Smooth muscle cell (in vitro differentiated cells): ENCODE data around the gene USP9X. TPM values are rescaled to one million over a fixed set of nuclear protein-coding genes. Genes with fewer than 3 reads are reported as not detected.
A peak's percentile ranks its signal among the peaks of the same experiment; 100 is the strongest.
"Not testable (repeated sequence)": the region's sequence is repeated elsewhere in the genome, so short reads cannot be mapped to it uniquely, and the experiment has no call there.

ENCODE experiments used
- DNase-seq: peaks from one replicate; lab custom pipeline; 2025; ENCODE audit not compliant: unreplicated experiment; lab: John Stamatoyannopoulos, UW
- H2AFZ ChIP-seq: fragments of 200-600 bp; sonication (generic); 2 replicates; pipeline ENCODE4 v1.6.0; 2016; ENCODE audit warnings: antibody characterized with exemption, low read depth, mild to moderate bottlenecking
- H3F3A ChIP-seq: fragments of 200-600 bp; sonication (generic); 2 replicates; pipeline ENCODE4 v1.6.0; 2017; ENCODE audit warnings: antibody characterized with exemption, low read depth
- H3K27ac ChIP-seq: fragments of 200-600 bp; sonication (generic); 2 replicates; pipeline ENCODE4 v1.5.1; 2016; ENCODE audit warnings: low read depth, mild to moderate bottlenecking
- H3K27me3 ChIP-seq: fragments of 200-600 bp; sonication (generic); 2 replicates; pipeline ENCODE4 v1.6.1; 2016; ENCODE audit warnings: low read depth, mild to moderate bottlenecking
- H3K36me3 ChIP-seq: fragments of 200-600 bp; sonication (generic); 2 replicates; pipeline ENCODE4 v1.5.1; 2016; ENCODE audit warnings: low read depth
- H3K4me1 ChIP-seq: fragments of 200-600 bp; sonication (generic); 2 replicates; pipeline ENCODE4 v1.5.1; 2016; ENCODE audit warnings: low read depth
- H3K4me2 ChIP-seq: fragments of 200-600 bp; sonication (generic); 2 replicates; pipeline ENCODE4 v1.6.0; 2016; ENCODE audit warnings: mild to moderate bottlenecking
- H3K4me3 ChIP-seq: fragments of 200-600 bp; sonication (generic); 2 replicates; pipeline ENCODE4 v1.5.1; 2016; ENCODE audit warnings: mild to moderate bottlenecking
- H3K79me2 ChIP-seq: fragments of 200-600 bp; sonication (generic); 2 replicates; pipeline ENCODE4 v1.6.0; 2016; ENCODE audit warnings: low read depth, mild to moderate bottlenecking
- H3K9ac ChIP-seq: fragments of 200-600 bp; sonication (generic); 2 replicates; pipeline ENCODE4 v1.6.0; 2016; ENCODE audit warnings: low read depth
- H3K9me3 ChIP-seq: fragments of 200-600 bp; sonication (generic); replicated peaks from 2 replicates; pipeline ENCODE4 v1.5.1; 2016; ENCODE audit warnings: low read depth
- H4K20me1 ChIP-seq: fragments of 200-600 bp; sonication (generic); 2 replicates; pipeline ENCODE4 v1.6.0; 2016; ENCODE audit warnings: low read depth
- CTCF ChIP-seq: fragments of 200-600 bp; sonication (generic); IDR thresholded peaks from 2 replicates; pipeline ENCODE4 v1.5.1; 2017; ENCODE audit warnings: borderline replicate concordance, mild to moderate bottlenecking, antibody characterized with exemption; ENCODE audit not compliant: insufficient read depth, poor library complexity, severe bottlenecking
- WGBS: methylation state at CpG from one replicate; pipeline ENCODE4 v1.1.7; 2016; ENCODE audit warnings: low lambda C conversion rate; 5-methylcytosine and 5-hydroxymethylcytosine counted together
- polyA plus RNA-seq: library from polyadenylated mRNA; unstranded; fragments of >200 nt; fragmentation: Nextera tagmentation; extraction: Ambion mirVana; gene quantifications from 2 replicates; pipeline ENCODE4 v1.2.1, GENCODE V29; 2016
- total RNA-seq: library from RNA; depleted of rRNA; stranded (reverse); fragments of >200 nt; gene quantifications from 2 replicates; pipeline ENCODE4 v1.2.3, GENCODE V29; 2014

The USP9X gene
- total and polyA plus RNA-seq, 2 experiments from 2014 or later = 26.0 to 98.0 TPM

GRCh38 chrX:41148553-41148952, 63.3 kb downstream of the USP9X start:
- Histone ChIP-seq H3K4me2 (peak overlapping the region; percentile 41), H3K79me2 (peaks cover 5% of the 10 kb centered on the region), H3K4me1 (no peaks in the 10 kb centered on the region), H2AFZ (no peak overlapping the region), H3K4me3 (no peak overlapping the region), H3K27me3 (no peaks in the 10 kb centered on the region), H3K27ac (peak overlapping the region; percentile 75), H4K20me1 (peaks cover 45% of the 10 kb centered on the region), H3K9me3 (no peaks in the 10 kb centered on the region), H3K9ac (no peak overlapping the region), H3K36me3 (no peaks in the 10 kb centered on the region), H3F3A (no peaks in the 10 kb centered on the region)
- DNase-seq = no peak
- no peak for TF ChIP-seq CTCF
- 40% methylated on average over 4 of the region's 4 CpGs for WGBS

DNA sequence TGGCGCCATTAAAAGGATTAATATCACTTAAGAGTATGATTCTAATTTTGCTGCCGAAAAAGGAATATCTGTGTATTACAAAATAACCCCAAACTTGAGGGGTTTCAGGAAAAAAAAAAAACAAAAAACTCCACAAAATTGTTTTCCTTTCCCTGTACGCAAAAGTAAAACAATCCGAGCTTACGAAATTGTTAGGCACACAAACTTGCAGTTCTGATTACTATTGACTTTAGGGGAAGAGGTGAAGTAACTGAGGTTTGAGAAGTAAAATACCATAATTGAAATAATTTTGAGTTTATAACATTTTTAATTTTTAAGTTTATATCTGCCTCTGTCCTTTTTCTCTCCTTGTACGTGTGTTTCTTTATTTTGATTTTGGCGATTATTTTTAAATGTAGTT, 64.8 kb downstream of the USP9X start:
- DNase-seq = no peak
- H3K36me3 ChIP-seq = no peaks in the 10 kb centered on the region
- H3K4me3 ChIP-seq = no peak overlapping the region
- H3K9me3 ChIP-seq = no peaks in the 10 kb centered on the region
- 82% methylated on average over 7 of the region's 7 CpGs for WGBS
- TF ChIP-seq CTCF = no peak
- peaks cover 49% of the 10 kb centered on the region for H4K20me1 ChIP-seq
- no peaks in the 10 kb centered on the region for H3K27me3 ChIP-seq
- H3K79me2 ChIP-seq = peaks cover 9% of the 10 kb centered on the region
- H3K9ac ChIP-seq = no peak overlapping the region
- no peaks in the 10 kb centered on the region for H3F3A ChIP-seq
- no peak overlapping the region for H3K27ac ChIP-seq
- H3K4me1 ChIP-seq = no peaks in the 10 kb centered on the region
- no peak overlapping the region for H3K4me2 ChIP-seq
- H2AFZ ChIP-seq = no peak overlapping the region

DNA sequence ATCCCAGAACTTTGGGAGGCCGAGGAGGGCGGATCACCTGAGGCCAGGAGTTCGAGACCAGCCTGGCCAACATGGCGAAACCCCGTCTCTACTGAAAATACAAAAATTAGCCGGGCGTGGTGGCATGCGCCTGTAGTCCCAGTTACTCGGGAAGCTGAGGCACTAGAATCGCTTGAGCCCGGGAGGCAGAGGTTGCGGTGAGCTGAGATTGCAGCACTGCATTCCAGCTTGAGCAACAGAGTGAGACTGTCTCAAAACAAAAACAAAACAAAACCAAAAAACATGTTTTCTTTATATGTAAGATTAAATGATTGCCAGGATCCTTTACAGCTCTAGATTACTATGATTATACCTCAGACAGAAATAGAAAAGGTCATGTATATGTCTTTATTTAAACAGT, 66.5 kb downstream of the USP9X start:
- H3K79me2 ChIP-seq, H3K9me3 ChIP-seq, H3K4me3 ChIP-seq, DNase-seq, H3K27ac ChIP-seq, H3K36me3 ChIP-seq, H3K9ac ChIP-seq, H3F3A ChIP-seq, H3K4me2 ChIP-seq, H3K27me3 ChIP-seq, H3K4me1 ChIP-seq, H2AFZ ChIP-seq: not testable (repeated sequence)
- WGBS = 94% methylated on average over 12 of the region's 12 CpGs
- H4K20me1 ChIP-seq = peaks cover 39% of the 10 kb centered on the region

DNA sequence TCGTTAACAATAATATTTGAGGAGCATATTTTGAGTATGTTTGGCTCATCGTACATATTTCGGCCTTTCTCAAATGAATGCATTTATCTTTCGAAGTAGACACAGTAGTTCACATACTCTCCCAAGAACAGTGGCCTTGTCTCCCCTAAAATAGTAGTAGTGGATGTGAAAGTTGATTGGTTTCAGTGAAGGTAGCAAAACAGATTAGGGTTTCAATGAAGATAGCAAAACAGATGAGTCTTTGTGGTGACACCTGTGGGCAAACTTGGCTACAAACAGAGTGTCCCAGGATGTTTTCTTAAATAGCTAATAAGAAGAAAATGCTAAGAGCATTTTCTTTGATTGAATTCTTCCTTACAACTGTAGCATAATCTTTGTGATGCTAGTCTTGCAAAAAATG, 67.0 kb downstream of the USP9X start:
- H2AFZ ChIP-seq = no peak overlapping the region
- no peaks in the 10 kb centered on the region for H3K4me1 ChIP-seq
- H3K36me3 ChIP-seq = no peaks in the 10 kb centered on the region
- peaks cover 34% of the 10 kb centered on the region for H4K20me1 ChIP-seq
- H3K9ac ChIP-seq = no peak overlapping the region
- WGBS = 86% methylated on average over 4 of the region's 4 CpGs
- no peak overlapping the region for H3K4me3 ChIP-seq
- H3K27ac ChIP-seq = no peak overlapping the region
- H3K79me2 ChIP-seq = peaks cover 5% of the 10 kb centered on the region
- no peaks in the 10 kb centered on the region for H3K9me3 ChIP-seq
- DNase-seq = no peak
- H3F3A ChIP-seq = no peaks in the 10 kb centered on the region
- no peak overlapping the region for H3K4me2 ChIP-seq
- no peak for TF ChIP-seq CTCF
- H3K27me3 ChIP-seq = no peaks in the 10 kb centered on the region
